WTC11 (cell line): ENCODE results near the gene DNAAF1.
"Not testable (repeated sequence)": the region's sequence is repeated elsewhere in the genome, so short reads cannot be mapped to it uniquely, and the experiment has no call there.

Source experiments
- E2F5 ChIP-seq: sonication (generic); formaldehyde crosslinking; IDR thresholded peaks from 2 replicates; pipeline ENCODE4 v1.8.1; 2022; ENCODE audit warnings: mild to moderate bottlenecking, moderate library complexity, missing genetic modification reagents
- ERG ChIP-seq: fragments of 250-450 bp; sonication (Bioruptor Pico); IDR thresholded peaks from 2 replicates; pipeline ENCODE4 v1.8.0; 2021; ENCODE audit warnings: mild to moderate bottlenecking
- ESRRA ChIP-seq: sonication (generic); formaldehyde crosslinking; IDR thresholded peaks from 2 replicates; pipeline ENCODE4 v1.8.1; 2022; ENCODE audit warnings: mild to moderate bottlenecking, missing genetic modification reagents, borderline replicate concordance
- GABPB1 ChIP-seq: sonication (generic); formaldehyde crosslinking; IDR thresholded peaks from 2 replicates; pipeline ENCODE4 v1.8.1; 2023; ENCODE audit warnings: mild to moderate bottlenecking, missing genetic modification reagents
- JAZF1 ChIP-seq: fragments of 250-450 bp; sonication (Bioruptor Pico); IDR thresholded peaks from 2 replicates; pipeline ENCODE4 v1.9.0; 2021; ENCODE audit warnings: moderate library complexity, mild to moderate bottlenecking, inconsistent platforms
- MAX ChIP-seq: sonication (generic); formaldehyde crosslinking; IDR thresholded peaks from 2 replicates; pipeline ENCODE4 v1.8.0; 2022; ENCODE audit warnings: mild to moderate bottlenecking, missing genetic modification reagents
- MYBL2 ChIP-seq: sonication (generic); formaldehyde crosslinking; IDR thresholded peaks from 2 replicates; pipeline ENCODE4 v1.8.1; 2023; ENCODE audit warnings: mild to moderate bottlenecking, moderate library complexity, missing genetic modification reagents
- NR2C2 ChIP-seq: sonication (generic); formaldehyde crosslinking; IDR thresholded peaks from 2 replicates; pipeline ENCODE4 v1.8.0; 2022; ENCODE audit warnings: mild to moderate bottlenecking, missing genetic modification reagents
- RELA ChIP-seq: sonication (generic); formaldehyde crosslinking; IDR thresholded peaks from 2 replicates; pipeline ENCODE4 v1.8.1; 2022; ENCODE audit warnings: missing genetic modification reagents, mild to moderate bottlenecking, borderline replicate concordance
- SMAD3 ChIP-seq: sonication (generic); formaldehyde crosslinking; IDR thresholded peaks from 2 replicates; pipeline ENCODE4 v1.8.0; 2022; ENCODE audit warnings: missing genetic modification reagents, mild to moderate bottlenecking, borderline replicate concordance
- TF ChIP-seq, protein P1 (sequence below): fragments of 200-600 bp; IDR thresholded peaks from 2 replicates; pipeline ENCODE4 v1.8.0; 2022; ENCODE audit warnings: antibody characterized with exemption
- TF ChIP-seq, protein P2 (sequence below): sonication (generic); formaldehyde crosslinking; IDR thresholded peaks from 2 replicates; pipeline ENCODE4 v1.8.1; 2023; ENCODE audit warnings: mild to moderate bottlenecking, missing genetic modification reagents
- TF ChIP-seq, protein P3 (sequence below): sonication (generic); formaldehyde crosslinking; IDR thresholded peaks from 2 replicates; pipeline ENCODE4 v1.8.0; 2023; ENCODE audit warnings: missing genetic modification reagents

DNA sequence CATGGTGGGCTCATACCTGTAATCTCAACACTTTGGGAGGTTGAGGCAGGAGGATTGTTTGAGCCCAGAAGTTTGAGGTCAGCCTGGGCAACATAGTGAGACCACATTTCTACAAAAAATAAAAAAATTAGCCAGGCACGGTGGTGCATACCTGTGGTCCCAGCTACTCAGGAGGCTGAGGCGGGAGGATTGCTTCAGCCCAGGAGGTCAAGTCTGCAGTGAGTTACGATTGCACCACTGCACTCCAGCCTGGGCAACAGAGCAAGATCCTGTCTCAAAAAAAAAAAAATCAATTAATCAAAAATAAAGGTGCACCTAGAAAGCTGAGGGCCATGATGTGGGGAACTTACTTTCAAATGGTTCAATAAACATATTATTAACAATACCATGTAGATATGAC lies 71.0 kb downstream of the DNAAF1 start:
- not testable (repeated sequence) for TF ChIP-seq RELA (CRISPR knock-in tag); JAZF1; GABPB1 (CRISPR knock-in tag); MYBL2 (CRISPR knock-in tag); ERG (CRISPR knock-in tag); SMAD3 (CRISPR knock-in tag); NR2C2 (CRISPR knock-in tag); ESRRA (CRISPR knock-in tag); MAX (CRISPR knock-in tag); E2F5
- TF ChIP-seq, protein P1, sequence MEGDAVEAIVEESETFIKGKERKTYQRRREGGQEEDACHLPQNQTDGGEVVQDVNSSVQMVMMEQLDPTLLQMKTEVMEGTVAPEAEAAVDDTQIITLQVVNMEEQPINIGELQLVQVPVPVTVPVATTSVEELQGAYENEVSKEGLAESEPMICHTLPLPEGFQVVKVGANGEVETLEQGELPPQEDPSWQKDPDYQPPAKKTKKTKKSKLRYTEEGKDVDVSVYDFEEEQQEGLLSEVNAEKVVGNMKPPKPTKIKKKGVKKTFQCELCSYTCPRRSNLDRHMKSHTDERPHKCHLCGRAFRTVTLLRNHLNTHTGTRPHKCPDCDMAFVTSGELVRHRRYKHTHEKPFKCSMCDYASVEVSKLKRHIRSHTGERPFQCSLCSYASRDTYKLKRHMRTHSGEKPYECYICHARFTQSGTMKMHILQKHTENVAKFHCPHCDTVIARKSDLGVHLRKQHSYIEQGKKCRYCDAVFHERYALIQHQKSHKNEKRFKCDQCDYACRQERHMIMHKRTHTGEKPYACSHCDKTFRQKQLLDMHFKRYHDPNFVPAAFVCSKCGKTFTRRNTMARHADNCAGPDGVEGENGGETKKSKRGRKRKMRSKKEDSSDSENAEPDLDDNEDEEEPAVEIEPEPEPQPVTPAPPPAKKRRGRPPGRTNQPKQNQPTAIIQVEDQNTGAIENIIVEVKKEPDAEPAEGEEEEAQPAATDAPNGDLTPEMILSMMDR = not testable (repeated sequence)
- TF ChIP-seq, protein P2, sequence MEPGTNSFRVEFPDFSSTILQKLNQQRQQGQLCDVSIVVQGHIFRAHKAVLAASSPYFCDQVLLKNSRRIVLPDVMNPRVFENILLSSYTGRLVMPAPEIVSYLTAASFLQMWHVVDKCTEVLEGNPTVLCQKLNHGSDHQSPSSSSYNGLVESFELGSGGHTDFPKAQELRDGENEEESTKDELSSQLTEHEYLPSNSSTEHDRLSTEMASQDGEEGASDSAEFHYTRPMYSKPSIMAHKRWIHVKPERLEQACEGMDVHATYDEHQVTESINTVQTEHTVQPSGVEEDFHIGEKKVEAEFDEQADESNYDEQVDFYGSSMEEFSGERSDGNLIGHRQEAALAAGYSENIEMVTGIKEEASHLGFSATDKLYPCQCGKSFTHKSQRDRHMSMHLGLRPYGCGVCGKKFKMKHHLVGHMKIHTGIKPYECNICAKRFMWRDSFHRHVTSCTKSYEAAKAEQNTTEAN (CRISPR knock-in tag) = not testable (repeated sequence)
- TF ChIP-seq, protein P3, sequence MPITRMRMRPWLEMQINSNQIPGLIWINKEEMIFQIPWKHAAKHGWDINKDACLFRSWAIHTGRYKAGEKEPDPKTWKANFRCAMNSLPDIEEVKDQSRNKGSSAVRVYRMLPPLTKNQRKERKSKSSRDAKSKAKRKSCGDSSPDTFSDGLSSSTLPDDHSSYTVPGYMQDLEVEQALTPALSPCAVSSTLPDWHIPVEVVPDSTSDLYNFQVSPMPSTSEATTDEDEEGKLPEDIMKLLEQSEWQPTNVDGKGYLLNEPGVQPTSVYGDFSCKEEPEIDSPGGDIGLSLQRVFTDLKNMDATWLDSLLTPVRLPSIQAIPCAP (CRISPR knock-in tag) = not testable (repeated sequence)
